DMS153 treated with DMSO at 0.1 percent for 48 hours (cell line): Measurements from ENCODE around the gene HOXB3.

Experiments used
- DNase-seq: peaks from one replicate; lab custom pipeline; 2025; ENCODE audit not compliant: unreplicated experiment; lab: John Stamatoyannopoulos, UW

Gene HOXB3

DNA sequence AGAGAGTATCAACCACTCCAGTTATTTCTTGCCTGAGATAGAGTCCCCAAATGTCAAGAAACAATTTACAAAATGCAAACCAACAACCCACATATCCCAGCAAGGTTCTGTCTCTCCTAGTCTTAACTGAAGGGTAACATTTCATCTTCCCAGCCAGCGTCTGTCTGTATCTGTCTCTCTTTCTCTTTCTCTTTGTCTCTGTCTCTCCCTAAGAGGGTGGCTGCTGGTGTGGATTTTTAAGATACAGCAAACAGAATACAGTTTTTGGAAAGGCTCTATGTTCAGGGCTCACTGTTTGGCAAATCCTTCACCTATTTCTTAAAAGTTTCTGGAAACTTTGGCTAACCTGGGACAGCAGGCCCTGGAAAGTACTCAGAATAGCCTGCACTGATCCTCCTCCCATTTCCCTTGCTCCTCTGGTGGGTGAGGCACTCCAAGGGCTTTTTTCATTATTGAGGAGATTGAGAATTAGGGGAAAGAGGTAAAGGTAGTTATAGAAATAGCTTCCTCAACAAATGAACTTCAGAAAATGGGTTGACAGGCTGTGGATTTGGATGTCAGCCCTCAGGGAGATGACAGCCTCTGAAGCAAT is 18.1 kb downstream of the HOXB3 start:
- DNase-seq, result no peak

DNA sequence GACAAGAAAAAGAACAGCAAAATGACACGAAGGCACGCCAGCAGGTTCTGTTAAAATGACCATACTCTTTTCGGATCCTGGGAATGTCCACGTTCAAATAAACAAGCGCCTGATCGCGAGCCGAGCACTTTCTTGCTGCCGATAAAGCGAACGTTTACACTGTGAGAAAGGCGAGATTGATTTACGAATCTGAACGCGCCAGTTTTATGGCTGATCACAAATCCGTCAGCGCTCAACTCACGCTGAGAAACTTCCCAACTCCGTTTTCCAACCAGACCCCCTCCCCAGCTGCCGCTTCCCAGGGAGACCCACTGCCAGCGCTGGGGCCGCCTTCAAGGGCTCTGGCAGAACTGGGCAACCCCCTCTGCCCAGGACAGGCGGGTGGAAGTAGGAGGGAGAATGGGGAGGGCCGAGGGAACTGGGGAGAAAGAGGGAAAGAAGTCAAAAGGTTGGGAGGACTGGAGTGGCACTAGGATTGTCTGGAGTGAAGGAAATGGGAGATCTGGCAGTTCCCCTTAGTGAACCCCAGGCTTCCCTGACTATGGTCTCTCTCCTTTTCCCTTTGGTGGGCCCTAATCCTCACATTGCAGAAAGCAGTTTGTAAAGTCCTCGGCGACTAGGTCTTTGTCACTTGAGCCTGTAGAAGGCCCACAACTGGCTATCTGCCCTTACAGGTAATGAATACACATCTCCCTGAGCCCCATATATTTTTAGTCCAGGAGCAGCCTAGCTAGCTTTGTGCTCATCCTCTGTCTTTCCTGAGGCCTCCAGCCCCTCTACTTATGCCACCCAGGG is 18.8 kb downstream of the HOXB3 start:
- no peak for DNase-seq

- DNase-seq, result no peak
Observed at GRCh38 chr17:48570325-48571023, 19.6 kb downstream of the HOXB3 start.

DNA sequence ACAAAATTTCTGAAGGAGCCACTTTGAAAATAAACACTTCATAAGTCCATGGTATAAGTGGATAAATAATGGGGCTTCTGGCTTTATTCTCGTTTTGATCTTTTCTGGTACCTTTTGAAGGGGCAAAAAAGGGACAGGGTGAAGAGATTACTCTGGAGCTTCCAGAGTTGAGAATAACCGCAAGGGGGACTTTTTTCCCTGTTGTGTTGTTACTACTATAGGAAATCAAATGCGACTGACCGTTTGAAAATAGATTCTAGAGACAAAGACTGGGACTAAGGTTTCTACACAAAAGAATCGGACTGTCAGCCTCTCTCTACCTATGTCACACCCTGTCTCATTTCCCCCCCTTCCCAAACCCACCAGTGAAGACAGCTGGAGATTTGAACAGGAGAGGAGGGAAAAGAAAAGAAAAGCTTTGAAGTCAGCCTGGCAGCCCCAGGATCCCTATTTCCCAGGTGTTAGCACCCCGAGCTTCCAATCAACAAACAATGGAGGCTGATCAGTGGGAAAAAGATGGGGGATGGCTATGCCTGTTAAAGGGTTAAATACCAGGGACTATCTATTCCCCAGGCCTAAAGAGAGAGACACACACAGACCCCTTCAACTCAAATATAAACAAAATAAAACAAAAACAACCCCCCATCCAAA is 20.2 kb downstream of the HOXB3 start:
- no peak for DNase-seq

GRCh38 chr17:48569240-48569582 is 20.8 kb downstream of the HOXB3 start:
- no peak for DNase-seq

GRCh38 chr17:48568499-48569239 is 21.4 kb downstream of the HOXB3 start:
- DNase-seq, result no peak

DNA sequence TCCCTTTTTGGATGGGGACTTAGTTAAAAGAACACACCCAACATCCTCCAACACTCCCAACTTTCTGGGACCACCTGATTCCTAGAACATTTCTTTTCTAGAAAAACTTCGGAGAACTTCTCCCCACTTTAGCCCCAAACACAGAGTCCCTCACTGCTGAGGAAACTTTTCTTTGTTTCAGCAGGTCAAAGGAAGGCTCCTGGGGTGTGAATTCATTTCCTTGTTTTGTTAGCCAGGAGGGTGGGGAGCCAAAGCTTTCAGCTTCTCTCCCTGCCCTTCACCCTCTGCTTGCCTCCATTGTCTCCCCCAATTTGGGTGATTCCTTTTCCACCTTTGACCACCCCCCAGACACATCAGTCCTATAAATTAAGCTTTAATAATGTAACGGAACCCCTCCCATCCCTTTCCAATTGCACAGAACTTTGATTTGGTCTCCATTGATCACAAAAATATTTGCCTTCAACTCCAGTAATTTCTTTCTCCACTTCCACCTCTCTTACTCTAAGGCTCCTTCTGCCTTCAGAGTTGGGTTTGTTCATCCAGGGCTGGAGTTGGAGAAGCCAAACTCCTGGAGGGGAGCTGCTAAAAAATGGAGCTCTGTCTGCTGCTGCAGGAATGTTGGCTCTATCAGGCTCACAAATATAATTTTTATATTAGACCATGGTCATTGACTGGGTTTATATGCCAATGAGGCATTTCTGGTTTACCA is 22.2 kb downstream of the HOXB3 start:
- DNase-seq, result no peak

GRCh38 chr17:48567209-48567608 is 22.8 kb downstream of the HOXB3 start:
- no peak for DNase-seq

DNA sequence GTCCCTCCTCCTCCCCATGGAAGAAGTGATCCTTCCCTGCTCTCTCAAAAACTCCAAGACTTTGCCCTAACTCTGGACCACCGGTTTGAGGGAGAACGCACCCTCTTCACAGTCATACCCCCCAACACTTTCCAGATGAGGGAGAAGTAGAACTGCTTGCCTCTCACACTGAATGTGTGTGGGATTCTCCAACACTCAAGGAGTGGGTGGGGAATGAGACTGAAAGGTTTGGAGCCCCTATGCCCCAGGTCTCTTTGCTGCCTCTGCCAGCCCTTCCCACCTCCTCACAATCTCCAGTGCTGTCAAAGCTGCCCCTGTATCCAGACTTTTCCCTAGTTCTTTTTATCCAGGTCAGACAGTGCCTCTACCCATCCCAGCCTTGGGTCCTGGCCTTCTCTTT is 23.3 kb downstream of the HOXB3 start:
- no peak for DNase-seq

GRCh38 chr17:48565925-48566710 is 23.9 kb downstream of the HOXB3 start:
- no peak for DNase-seq

DNA sequence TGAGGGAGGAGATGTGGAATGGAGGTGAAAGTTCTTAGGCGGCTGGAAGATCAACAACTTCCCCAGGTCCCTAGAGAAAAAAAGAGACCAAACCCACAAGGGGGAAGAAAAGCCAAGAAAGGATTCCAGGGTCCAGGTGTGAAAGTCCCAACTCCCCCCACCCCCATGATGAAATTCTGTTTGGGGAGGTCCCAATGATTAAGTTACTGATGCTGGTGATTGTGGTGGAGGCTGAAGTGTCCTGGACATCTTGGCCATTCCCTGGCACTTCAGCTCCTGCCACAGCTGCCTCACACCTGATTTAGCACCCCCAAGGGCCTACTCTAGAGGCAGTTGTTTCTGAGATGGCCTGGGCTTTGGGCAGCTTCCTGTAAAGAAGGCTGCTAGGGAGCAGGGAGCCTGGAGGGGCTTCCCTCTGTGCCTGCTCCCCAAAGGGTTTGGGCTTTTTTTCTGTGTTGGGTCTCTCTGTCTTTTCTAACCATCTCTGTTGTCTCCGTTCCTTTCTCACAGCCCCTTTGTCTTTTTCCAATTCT is 25.0 kb downstream of the HOXB3 start:
- DNase-seq, result no peak

GRCh38 chr17:48564188-48565021 is 25.6 kb downstream of the HOXB3 start:
- no peak for DNase-seq

DNA sequence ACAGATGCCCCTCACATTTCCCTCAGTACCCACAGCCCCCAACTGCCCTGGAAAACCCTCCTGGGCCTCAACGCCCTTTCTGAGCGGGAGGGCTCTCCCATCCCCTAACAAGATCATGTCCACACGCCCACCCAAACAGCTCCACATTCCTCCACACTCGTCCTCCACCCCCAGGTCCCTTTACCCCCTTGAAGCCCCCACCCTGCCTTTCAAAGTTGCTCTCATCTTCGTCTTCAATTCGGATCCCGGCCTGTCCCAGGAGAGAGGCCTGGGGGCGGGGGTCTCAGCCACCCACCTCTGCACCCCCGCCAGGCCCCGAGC is 26.2 kb downstream of the HOXB3 start:
- no peak for DNase-seq

- no peak for DNase-seq
Observed at GRCh38 chr17:48563385-48563838, 26.6 kb downstream of the HOXB3 start.

DNA sequence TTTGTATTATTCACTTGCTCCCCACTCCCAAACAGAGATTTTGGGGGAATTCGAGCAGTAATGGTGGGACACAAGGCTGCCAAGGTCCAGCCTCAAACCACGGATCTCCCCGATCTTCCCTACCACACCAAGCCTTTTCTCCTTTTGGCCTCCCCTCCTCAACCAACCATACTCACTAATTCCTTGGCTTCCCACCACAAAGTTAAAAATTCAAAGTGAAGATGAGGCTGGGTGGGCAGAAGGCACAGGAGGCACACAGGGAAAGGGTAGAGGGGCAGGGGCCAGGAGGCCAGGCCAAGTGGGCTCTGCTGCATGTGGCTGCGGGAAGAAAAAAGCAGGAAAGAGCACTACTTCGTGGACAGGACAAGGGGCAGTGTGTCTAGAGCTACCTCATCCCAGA is 27.1 kb downstream of the HOXB3 start:
- DNase-seq, result no peak

- DNase-seq, result no peak
Observed at GRCh38 chr17:48561884-48562810, 27.9 kb downstream of the HOXB3 start.
